DOHH2 (cell line): Measurements from ENCODE around the gene KDM4F.

ENCODE experiments used
- H3F3A ChIP-seq: fragments of 200-600 bp; sonication (generic), shearing (Covaris generic); 2 replicates; pipeline ENCODE4 v1.6.0; 2016; ENCODE audit warnings: antibody characterized with exemption, mild to moderate bottlenecking; ENCODE audit not compliant: control insufficient read depth, insufficient read depth
- H3K27ac ChIP-seq: fragments of 200-600 bp; sonication (generic); 2 replicates; pipeline ENCODE4 v1.5.1; 2014; ENCODE audit warnings: low read depth, mild to moderate bottlenecking, low read length, moderate library complexity
- H3K27me3 ChIP-seq: fragments of 200-600 bp; sonication (generic); 2 replicates; pipeline ENCODE4 v1.6.1; 2014; ENCODE audit warnings: mild to moderate bottlenecking, low read length, mixed read lengths; ENCODE audit not compliant: control insufficient read depth
- H3K36me3 ChIP-seq: fragments of 200-600 bp; sonication (generic); 2 replicates; pipeline ENCODE4 v1.6.1; 2014; ENCODE audit warnings: mild to moderate bottlenecking, low read length, moderate library complexity, mixed read lengths; ENCODE audit not compliant: control insufficient read depth
- H3K4me1 ChIP-seq: fragments of 200-600 bp; sonication (generic); 2 replicates; pipeline ENCODE4 v1.6.1; 2014; ENCODE audit warnings: mild to moderate bottlenecking, low read length, mixed read lengths; ENCODE audit not compliant: control insufficient read depth
- H3K4me2 ChIP-seq: fragments of 200-600 bp; sonication (generic); 2 replicates; pipeline ENCODE4 v1.6.0; 2014; ENCODE audit warnings: mild to moderate bottlenecking, low read length, moderate library complexity
- H3K4me3 ChIP-seq: fragments of 200-600 bp; sonication (generic); 2 replicates; pipeline ENCODE4 v1.5.1; 2014; ENCODE audit warnings: mild to moderate bottlenecking, low read length, mixed read lengths
- H3K79me2 ChIP-seq: fragments of 200-600 bp; sonication (generic); 2 replicates; pipeline ENCODE4 v1.6.1; 2014; ENCODE audit warnings: mild to moderate bottlenecking, low read length, mixed read lengths; ENCODE audit not compliant: control insufficient read depth
- H3K9me2 ChIP-seq: fragments of 200-600 bp; sonication (generic); replicated peaks from 2 replicates; pipeline ENCODE4 v1.6.1; 2014; ENCODE audit warnings: mild to moderate bottlenecking, low read length, mixed read lengths; ENCODE audit not compliant: control insufficient read depth
- H3K9me3 ChIP-seq: fragments of 200-600 bp; sonication (generic); 2 replicates; pipeline ENCODE4 v1.6.1; 2014; ENCODE audit warnings: antibody characterized with exemption, low read length, mixed read lengths; ENCODE audit not compliant: control insufficient read depth, insufficient read depth
- H4K20me1 ChIP-seq: fragments of 200-600 bp; sonication (generic); 2 replicates; pipeline ENCODE4 v1.6.0; 2014; ENCODE audit warnings: low read depth, mild to moderate bottlenecking, antibody characterized with exemption, low read length, moderate library complexity; ENCODE audit not compliant: control insufficient read depth, insufficient read depth
- CTCF ChIP-seq: fragments of 200-600 bp; sonication (generic); IDR thresholded peaks from one replicate; pipeline ENCODE4 v1.5.1; 2014; ENCODE audit warnings: antibody characterized with exemption, mild to moderate bottlenecking, low read depth, low read length; ENCODE audit not compliant: poor library complexity, severe bottlenecking
- EZH2phosphoT487 ChIP-seq: fragments of 200-600 bp; sonication (generic); IDR thresholded peaks from 2 replicates; pipeline ENCODE4 v1.6.1; 2017; ENCODE audit warnings: borderline replicate concordance, mild to moderate bottlenecking, antibody characterized with exemption, low read length, moderate library complexity, mixed read lengths

KDM4F gene

GRCh38 chr11:95074792-95075563, 25.8 kb downstream of the KDM4F start:
- Histone ChIP-seq H3K4me3 (no peak overlapping the region), H3K4me2 (no peak overlapping the region), H3K27ac (no peak overlapping the region), H3K27me3 (no peaks in the 10 kb centered on the region), H3K4me1 (peaks cover 17% of the 10 kb centered on the region), H3K36me3 (peaks cover 19% of the 10 kb centered on the region), H3K9me3 (no peaks in the 10 kb centered on the region), H3K79me2 (peaks cover 18% of the 10 kb centered on the region), H4K20me1 (no peaks in the 10 kb centered on the region), H3F3A (no peaks in the 10 kb centered on the region), H3K9me2 (no peaks in the 10 kb centered on the region)
- TF ChIP-seq EZH2phosphoT487 (no peak), CTCF (no peak)

GRCh38 chr11:95076416-95076815, 27.2 kb downstream of the KDM4F start:
- TF ChIP-seq CTCF (no peak), EZH2phosphoT487 (no peak)
- peaks cover 12% of the 10 kb centered on the region for H3K4me1 ChIP-seq
- no peak overlapping the region for H3K27ac ChIP-seq

GRCh38 chr11:95076981-95077380, 27.8 kb downstream of the KDM4F start:
- Histone ChIP-seq H3K36me3 (no peaks in the 10 kb centered on the region), H3F3A (no peaks in the 10 kb centered on the region), H4K20me1 (no peaks in the 10 kb centered on the region), H3K27ac (no peak overlapping the region), H3K79me2 (no peaks in the 10 kb centered on the region), H3K4me1 (peaks cover 12% of the 10 kb centered on the region), H3K9me2 (no peaks in the 10 kb centered on the region), H3K9me3 (no peaks in the 10 kb centered on the region), H3K4me3 (no peak overlapping the region), H3K27me3 (no peaks in the 10 kb centered on the region), H3K4me2 (no peak overlapping the region)
- TF ChIP-seq CTCF, result no peak
- TF ChIP-seq EZH2phosphoT487, result no peak

More at GRCh38 chr11:95076416-95076815, 27.2 kb downstream of the KDM4F start:
- Histone ChIP-seq H3K9me2 (no peaks in the 10 kb centered on the region), H4K20me1 (no peaks in the 10 kb centered on the region), H3F3A (no peaks in the 10 kb centered on the region), H3K36me3 (peaks cover 5% of the 10 kb centered on the region), H3K9me3 (no peaks in the 10 kb centered on the region), H3K79me2 (peaks cover 4% of the 10 kb centered on the region), H3K27me3 (no peaks in the 10 kb centered on the region), H3K4me2 (0 out of 2 replicates have a peak overlapping the region, but pooled peaks have one; percentile 10), H3K4me3 (no peak overlapping the region)
